K562 (cell line): ENCODE measurements around the gene MRPS6. TPM values are rescaled to one million over a fixed set of nuclear protein-coding genes. Genes with fewer than 3 reads are reported as not detected.

Experiments
- ATF4 ChIP-seq: fragments of 450-650 bp; formaldehyde crosslinking; IDR thresholded peaks from 2 replicates; pipeline ENCODE4 v1.4.0; 2022; ENCODE audit warnings: mild to moderate bottlenecking, moderate library complexity
- CBFA2T3 ChIP-seq: fragments of 450-650 bp; IDR thresholded peaks from 2 replicates; pipeline ENCODE4 v1.6.1; 2017
- FOS ChIP-seq: IDR thresholded peaks from 3 replicates; pipeline ENCODE4 v1.6.1; 2011; ENCODE audit not compliant: insufficient read length; ENCODE audit errors: extremely low read depth
- FOXK1 ChIP-seq: sonication (generic); formaldehyde crosslinking; IDR thresholded peaks from 2 replicates; pipeline ENCODE4 v1.8.0; 2022; ENCODE audit warnings: missing genetic modification reagents, mild to moderate bottlenecking, borderline replicate concordance
- MAZ ChIP-seq, 2 experiments: fragments of 450-650 bp in 1 of 2; sonication (generic) in 1 of 2; formaldehyde crosslinking; IDR thresholded peaks in 1 of 2; conservative IDR thresholded peaks in 1 of 2; 2 replicates each; pipeline versions ENCODE4 v1.4.0 to v1.5.0; 2020; ENCODE audit warnings: mild to moderate bottlenecking in 1 of 2, missing genetic modification reagents in 1 of 2
- NCOA2 ChIP-seq, 2 experiments: fragments of 450-650 bp; IDR thresholded peaks; 2 replicates each; pipeline ENCODE4 v1.6.1; 2018; ENCODE audit warnings: mild to moderate bottlenecking in 2 of 2, moderate library complexity in 1 of 2; ENCODE audit not compliant: partially characterized antibody in 2 of 2
- NR2C2 ChIP-seq, 2 experiments: fragments of 200-800 bp in 1 of 2; sonication (Bioruptor generic) in 1 of 2; sonication (generic) in 1 of 2; formaldehyde crosslinking in 1 of 2; IDR thresholded peaks; 2 replicates each; pipeline versions ENCODE4 v1.6.1 to v1.8.0; 2016 to 2022; ENCODE audit warnings: mild to moderate bottlenecking in 1 of 2, missing compliant biosample characterization in 1 of 2, missing genetic modification characterization in 1 of 2, missing genetic modification reagents in 1 of 2
- PHB ChIP-seq: fragments of 250-450 bp; sonication (Bioruptor Pico); IDR thresholded peaks from 2 replicates; pipeline ENCODE4 v1.5.0; 2021
- POLR2H ChIP-seq: IDR thresholded peaks from 2 replicates; pipeline ENCODE4 v1.6.1; 2016; ENCODE audit warnings: missing genetic modification characterization, low read depth, mild to moderate bottlenecking, control low read depth, missing compliant biosample characterization, moderate library complexity
- RAD21 ChIP-seq, 2 experiments: fragments of 250-450 bp in 1 of 2; fragments of 450-650 bp in 1 of 2; sonication (Bioruptor Pico) in 1 of 2; formaldehyde crosslinking in 1 of 2; IDR thresholded peaks in 1 of 2; conservative IDR thresholded peaks in 1 of 2; 2 replicates each; pipeline versions ENCODE4 v1.4.0 to v1.8.0; 2020 to 2022; ENCODE audit warnings: mild to moderate bottlenecking in 2 of 2, moderate library complexity in 1 of 2
- RAD51 ChIP-seq: fragments of 450-650 bp; IDR thresholded peaks from 2 replicates; pipeline ENCODE4 v1.7.1; 2016; ENCODE audit warnings: low read depth, mild to moderate bottlenecking, borderline replicate concordance
- RBM15 ChIP-seq: fragments of 200-400 bp; formaldehyde crosslinking; IDR thresholded peaks from 2 replicates; pipeline ENCODE4 v1.6.1; 2018; ENCODE audit warnings: mild to moderate bottlenecking, low read length, moderate library complexity; ENCODE audit not compliant: insufficient read depth
- SMARCA4 ChIP-seq: fragments of 450-650 bp; IDR thresholded peaks from 2 replicates; pipeline ENCODE4 v1.6.1; 2016
- SMARCC2 ChIP-seq: fragments of 450-650 bp; IDR thresholded peaks from 2 replicates; pipeline ENCODE4 v1.6.1; 2017; ENCODE audit warnings: antibody characterized with exemption, moderate library complexity, mild to moderate bottlenecking, low read depth
- SMARCE1 ChIP-seq: fragments of 450-650 bp; IDR thresholded peaks from 2 replicates; pipeline ENCODE4 v1.7.1; 2016; ENCODE audit warnings: mild to moderate bottlenecking
- TARDBP ChIP-seq: fragments of 450-650 bp; IDR thresholded peaks from 2 replicates; pipeline ENCODE4 v1.6.1; 2016
- TFAP4 ChIP-seq: sonication (generic); formaldehyde crosslinking; IDR thresholded peaks from 2 replicates; pipeline ENCODE4 v1.8.0; 2022; ENCODE audit warnings: missing genetic modification reagents, mild to moderate bottlenecking, moderate library complexity, borderline replicate concordance
- TOE1 ChIP-seq, 2 experiments: fragments of 450-650 bp in 1 of 2; sonication (generic) in 1 of 2; formaldehyde crosslinking in 1 of 2; IDR thresholded peaks; 2 replicates each; pipeline versions ENCODE4 v1.7.1 to v1.8.0; 2016 to 2022; ENCODE audit warnings: borderline replicate concordance in 2 of 2, mild to moderate bottlenecking in 2 of 2, antibody characterized with exemption in 1 of 2, inconsistent platforms in 1 of 2, low read depth in 1 of 2, missing genetic modification reagents in 1 of 2, moderate library complexity in 1 of 2
- USF1 ChIP-seq: sonication (generic); formaldehyde crosslinking; IDR thresholded peaks from 2 replicates; pipeline ENCODE4 v1.9.0; 2022; ENCODE audit warnings: mild to moderate bottlenecking, missing genetic modification reagents
- USF2 ChIP-seq: sonication (generic); formaldehyde crosslinking; IDR thresholded peaks from 2 replicates; pipeline ENCODE4 v1.5.0; 2020; ENCODE audit warnings: missing genetic modification reagents
- ZKSCAN1 ChIP-seq: fragments of 150-350 bp; IDR thresholded peaks from 2 replicates; pipeline ENCODE4 v1.6.1; 2016; ENCODE audit warnings: low read depth, low read length
- ZNF175 ChIP-seq: fragments of 200-800 bp; sonication (Bioruptor generic); IDR thresholded peaks from 2 replicates; pipeline ENCODE4 v1.6.1; 2016; ENCODE audit warnings: low read depth, mild to moderate bottlenecking, missing genetic modification characterization, missing compliant biosample characterization
- ZNF239 ChIP-seq: fragments of 250-450 bp; sonication (Bioruptor Pico); IDR thresholded peaks from 2 replicates; pipeline ENCODE4 v1.4.0; 2020; ENCODE audit warnings: mild to moderate bottlenecking
- ZNF324 ChIP-seq: fragments of 250-450 bp; sonication (Bioruptor Pico); IDR thresholded peaks from 2 replicates; pipeline ENCODE4 v1.4.0; 2020; ENCODE audit warnings: mild to moderate bottlenecking
- polyA plus RNA-seq, 8 experiments: library from polyadenylated mRNA; depleted of rRNA in 4 of 8; stranded (reverse) in 5 of 8; unstranded in 3 of 8; fragments of >200 nt; fragmentation: Nextera tagmentation in 2 of 8; fragmentation: Illumina TruSeq in 1 of 8; extraction: Ambion mirVana in 2 of 8; extraction: Trizol in 1 of 8; gene quantifications; 2 replicates each; pipeline versions ENCODE4 v1.2.1 to v1.2.3, GENCODE V29; 2011 to 2014; ENCODE audit warnings: inconsistent platforms in 1 of 8, missing spikeins in 1 of 8
- total RNA-seq, 7 experiments: library from RNA; depleted of rRNA in 6 of 7; stranded (reverse); fragments of >200 nt in 6 of 7; fragmentation: Illumina TruSeq in 2 of 7; extraction: Trizol in 2 of 7; gene quantifications; 2 replicates each; pipeline versions ENCODE4 v1.2.1 to v1.2.3, GENCODE V29; 2011 to 2021; ENCODE audit warnings: low replicate concordance in 1 of 7

The MRPS6 gene
- total and polyA plus RNA-seq, 9 of the 15 experiments (the other 6 are each of a cell fraction or from before 2014, with no cell fraction given), result 26.1 to 72.0 (median 39.3) TPM

- TF ChIP-seq ZNF175 (CRISPR knock-in tag) (no peak), NR2C2 (CRISPR knock-in tag; IDR thresholded peaks at IDR 0.05) (no peak), NR2C2 (tag; IDR thresholded peaks at IDR 0.05) (peak; percentile 42; the same call in 1 of the 2 replicates), SMARCA4 (peak; percentile 79), ZNF324 (CRISPR knock-in tag) (no peak), FOS (peak; percentile 50), MAZ (CRISPR knock-in tag; conservative IDR thresholded peaks at IDR 0.05 in 1 of 2, IDR thresholded peaks at IDR 0.05 in 1 of 2) (0 out of 4 replicates have a peak, but pooled peaks of 1 of the 2 experiments have one; percentile 40), RBM15 (no peak), USF1 (CRISPR knock-in tag) (peak; percentile 86), ZKSCAN1 (no peak), TOE1 (IDR thresholded peaks at IDR 0.05; ENCODE audit: borderline replicate concordance) (no peak; the same call in 1 of the 2 replicates), TOE1 (CRISPR knock-in tag; IDR thresholded peaks at IDR 0.05; ENCODE audit: borderline replicate concordance, low read depth) (no peak), POLR2H (tag) (no peak), PHB (CRISPR knock-in tag) (no peak), ZNF239 (CRISPR knock-in tag) (0 out of 2 replicates have a peak, but pooled peaks have one; percentile 13), USF2 (CRISPR knock-in tag) (peak; percentile 72), SMARCC2 (0 out of 2 replicates have a peak, but pooled peaks have one; percentile 33), TARDBP (no peak), FOXK1 (CRISPR knock-in tag) (no peak), NCOA2 (IDR thresholded peaks at IDR 0.05; ENCODE audit: partially characterized antibody in 2 of 2) (no peak), CBFA2T3 (peak; percentile 35; the same call in 1 of the 2 replicates), RAD21 (CRISPR knock-in tag; conservative IDR thresholded peaks at IDR 0.05 in 1 of 2, IDR thresholded peaks at IDR 0.05 in 1 of 2) (no peak), SMARCE1 (peak; percentile 89), RAD51 (peak; percentile 45; the same call in 1 of the 2 replicates), TFAP4 (0 out of 2 replicates have a peak, but pooled peaks have one; percentile 14), ATF4 (CRISPR knock-in tag) (no peak)
Observed at GRCh38 chr21:34186109-34186719, 112.8 kb downstream of the MRPS6 start (continued).
